Measurements from ENCODE around the gene CBL. TPM values are rescaled to one million over a fixed set of nuclear protein-coding genes. Genes with fewer than 3 reads are reported as not detected.

Gene CBL
- total and polyA plus RNA-seq, 9 donors, result 6.0 to 15.0 (median 11.4) TPM

- Histone ChIP-seq H3K27me3 (ENCODE audit: control insufficient read depth, insufficient read depth, low read length) (no peaks in the 10 kb centered on the region), H3K36me3 (ENCODE audit: control insufficient read depth, insufficient read depth, low read length) (no peaks in the 10 kb centered on the region), H3K4me3 (ENCODE audit: low read length) (no peak overlapping the region), H3K27ac (ENCODE audit: low read length) (peak overlapping the region; percentile 67), H3K4me1 (ENCODE audit: control insufficient read depth, insufficient read depth, low read length) (peaks cover 3% of the 10 kb centered on the region), H3K9me3 (replicated peaks; ENCODE audit: control insufficient read depth, low read depth, low read length) (no peaks in the 10 kb centered on the region)
- peak; percentile 31 for DNase-seq
- 52% methylated on average over 2 of the region's 5 CpGs for WGBS (ENCODE audit: insufficient coverage)
These were observed 56.7 kb downstream of the CBL start for GRCh38 chr11:119262668-119263351.

GRCh38 chr11:119263352-119263940 lies 57.3 kb downstream of the CBL start:
- WGBS (ENCODE audit: insufficient coverage), result no CpG with 5 or more reads among the region's 3 CpGs
- H3K4me3 ChIP-seq (ENCODE audit: low read length), result no peak overlapping the region
- H3K27ac ChIP-seq (ENCODE audit: low read length), result peak overlapping the region; percentile 67
- H3K9me3 ChIP-seq (replicated peaks; ENCODE audit: control insufficient read depth, low read depth, low read length), result no peaks in the 10 kb centered on the region
- H3K36me3 ChIP-seq (ENCODE audit: control insufficient read depth, insufficient read depth, low read length), result no peaks in the 10 kb centered on the region
- DNase-seq, result peak; percentile 39
- no peaks in the 10 kb centered on the region for H3K27me3 ChIP-seq (ENCODE audit: control insufficient read depth, insufficient read depth, low read length)
- H3K4me1 ChIP-seq (ENCODE audit: control insufficient read depth, insufficient read depth, low read length), result peaks cover 3% of the 10 kb centered on the region

- DNase-seq, result no peak
- Histone ChIP-seq H3K4me1 (ENCODE audit: control insufficient read depth, insufficient read depth, low read length) (peaks cover 3% of the 10 kb centered on the region), H3K36me3 (ENCODE audit: control insufficient read depth, insufficient read depth, low read length) (no peaks in the 10 kb centered on the region), H3K9me3 (replicated peaks; ENCODE audit: control insufficient read depth, low read depth, low read length) (no peaks in the 10 kb centered on the region), H3K4me3 (ENCODE audit: low read length) (no peak overlapping the region), H3K27ac (ENCODE audit: low read length) (no peak overlapping the region), H3K27me3 (ENCODE audit: control insufficient read depth, insufficient read depth, low read length) (no peaks in the 10 kb centered on the region)
- no CpG with 5 or more reads among the region's 3 CpGs for WGBS (ENCODE audit: insufficient coverage)
These were observed 59.9 kb downstream of the CBL start for GRCh38 chr11:119266063-119266462.

- peaks cover 3% of the 10 kb centered on the region for H3K4me1 ChIP-seq (ENCODE audit: control insufficient read depth, insufficient read depth, low read length)
- H3K4me3 ChIP-seq (ENCODE audit: low read length), result no peak overlapping the region
- WGBS (ENCODE audit: insufficient coverage), result 79% methylated on average over 5 of the region's 7 CpGs
- no peak overlapping the region for H3K27ac ChIP-seq (ENCODE audit: low read length)
- no peak for DNase-seq
- no peaks in the 10 kb centered on the region for H3K9me3 ChIP-seq (replicated peaks; ENCODE audit: control insufficient read depth, low read depth, low read length)
- H3K36me3 ChIP-seq (ENCODE audit: control insufficient read depth, insufficient read depth, low read length), result no peaks in the 10 kb centered on the region
- H3K27me3 ChIP-seq (ENCODE audit: control insufficient read depth, insufficient read depth, low read length), result no peaks in the 10 kb centered on the region
These were observed 60.5 kb downstream of the CBL start for GRCh38 chr11:119266517-119267255.

- Histone ChIP-seq H3K4me1 (ENCODE audit: control insufficient read depth, insufficient read depth, low read length) (peaks cover under 1% of the 10 kb centered on the region), H3K4me3 (ENCODE audit: low read length) (no peak overlapping the region), H3K9me3 (replicated peaks; ENCODE audit: control insufficient read depth, low read depth, low read length) (no peaks in the 10 kb centered on the region), H3K36me3 (ENCODE audit: control insufficient read depth, insufficient read depth, low read length) (no peaks in the 10 kb centered on the region), H3K27ac (ENCODE audit: low read length) (no peak overlapping the region), H3K27me3 (ENCODE audit: control insufficient read depth, insufficient read depth, low read length) (no peaks in the 10 kb centered on the region)
- no peak for DNase-seq
- WGBS (ENCODE audit: insufficient coverage), result 100% methylated on average over 1 of the region's 5 CpGs
These were observed 61.5 kb downstream of the CBL start for GRCh38 chr11:119267645-119268044.

- H3K9me3 ChIP-seq (replicated peaks; ENCODE audit: control insufficient read depth, low read depth, low read length), result no peaks in the 10 kb centered on the region
- no peaks in the 10 kb centered on the region for H3K27me3 ChIP-seq (ENCODE audit: control insufficient read depth, insufficient read depth, low read length)
- H3K27ac ChIP-seq (ENCODE audit: low read length), result no peak overlapping the region
- H3K4me3 ChIP-seq (ENCODE audit: low read length), result no peak overlapping the region
- H3K4me1 ChIP-seq (ENCODE audit: control insufficient read depth, insufficient read depth, low read length), result no peaks in the 10 kb centered on the region
- H3K36me3 ChIP-seq (ENCODE audit: control insufficient read depth, insufficient read depth, low read length), result peaks cover 22% of the 10 kb centered on the region
- peak; percentile 18 for DNase-seq
- WGBS (ENCODE audit: insufficient coverage), result 33% methylated on average over 1 of the region's 6 CpGs
These were observed 67.6 kb downstream of the CBL start for GRCh38 chr11:119273721-119274120.

- Histone ChIP-seq H3K4me3 (ENCODE audit: low read length) (no peak overlapping the region), H3K27ac (ENCODE audit: low read length) (no peak overlapping the region), H3K9me3 (replicated peaks; ENCODE audit: control insufficient read depth, low read depth, low read length) (no peaks in the 10 kb centered on the region), H3K27me3 (ENCODE audit: control insufficient read depth, insufficient read depth, low read length) (no peaks in the 10 kb centered on the region), H3K4me1 (ENCODE audit: control insufficient read depth, insufficient read depth, low read length) (no peaks in the 10 kb centered on the region), H3K36me3 (ENCODE audit: control insufficient read depth, insufficient read depth, low read length) (peaks cover 29% of the 10 kb centered on the region)
- no peak for DNase-seq
- 100% methylated on average over 1 of the region's 1 CpG for WGBS (ENCODE audit: insufficient coverage)
These were observed 71.5 kb downstream of the CBL start for GRCh38 chr11:119277660-119278059.

GRCh38 chr11:119282495-119282894 lies 76.4 kb downstream of the CBL start:
- H3K4me3 ChIP-seq (ENCODE audit: low read length), result no peak overlapping the region
- H3K27ac ChIP-seq (ENCODE audit: low read length), result no peak overlapping the region
- no peak for DNase-seq
- H3K27me3 ChIP-seq (ENCODE audit: control insufficient read depth, insufficient read depth, low read length), result no peaks in the 10 kb centered on the region
- peaks cover 30% of the 10 kb centered on the region for H3K36me3 ChIP-seq (ENCODE audit: control insufficient read depth, insufficient read depth, low read length)
- H3K4me1 ChIP-seq (ENCODE audit: control insufficient read depth, insufficient read depth, low read length), result no peaks in the 10 kb centered on the region
- WGBS (ENCODE audit: insufficient coverage), result 85% methylated on average over 7 of the region's 7 CpGs
- H3K9me3 ChIP-seq (replicated peaks; ENCODE audit: control insufficient read depth, low read depth, low read length), result no peaks in the 10 kb centered on the region

GRCh38 chr11:119284344-119285157 lies 78.4 kb downstream of the CBL start:
- WGBS (ENCODE audit: insufficient coverage), result no CpG with 5 or more reads among the region's 9 CpGs

GRCh38 chr11:119285431-119285830 lies 79.3 kb downstream of the CBL start:
- Histone ChIP-seq H3K4me1 (ENCODE audit: control insufficient read depth, insufficient read depth, low read length) (no peaks in the 10 kb centered on the region), H3K36me3 (ENCODE audit: control insufficient read depth, insufficient read depth, low read length) (peaks cover 18% of the 10 kb centered on the region), H3K27me3 (ENCODE audit: control insufficient read depth, insufficient read depth, low read length) (no peaks in the 10 kb centered on the region), H3K27ac (ENCODE audit: low read length) (no peak overlapping the region), H3K4me3 (ENCODE audit: low read length) (no peak overlapping the region), H3K9me3 (replicated peaks; ENCODE audit: control insufficient read depth, low read depth, low read length) (no peaks in the 10 kb centered on the region)
- no peak for DNase-seq
- WGBS (ENCODE audit: insufficient coverage), result 97% methylated on average over 6 of the region's 9 CpGs

More at GRCh38 chr11:119284344-119285157, 78.4 kb downstream of the CBL start:
- Histone ChIP-seq H3K27ac (ENCODE audit: low read length) (no peak overlapping the region), H3K9me3 (replicated peaks; ENCODE audit: control insufficient read depth, low read depth, low read length) (no peaks in the 10 kb centered on the region), H3K4me3 (ENCODE audit: low read length) (no peak overlapping the region), H3K27me3 (ENCODE audit: control insufficient read depth, insufficient read depth, low read length) (no peaks in the 10 kb centered on the region), H3K36me3 (ENCODE audit: control insufficient read depth, insufficient read depth, low read length) (peaks cover 18% of the 10 kb centered on the region), H3K4me1 (ENCODE audit: control insufficient read depth, insufficient read depth, low read length) (no peaks in the 10 kb centered on the region)
- DNase-seq, result peak; percentile 63
